HG03432 (cell line): Measurements from ENCODE around the gene DLGAP5.
A peak's percentile ranks its signal among the peaks of the same experiment; 100 is the strongest.

Source experiments
- ATAC-seq: cut with Tn5 transposase; IDR thresholded peaks from one replicate; pipeline ENCODE4 v1.9.1; 2021; ENCODE audit warnings: mild to moderate bottlenecking, moderate library complexity; ENCODE audit not compliant: unreplicated experiment

Gene DLGAP5

GRCh38 chr14:55115861-55116245 lies 75.5 kb downstream of the DLGAP5 start:
- ATAC-seq: no peak

GRCh38 chr14:55115460-55115859 lies 75.9 kb downstream of the DLGAP5 start:
- ATAC-seq: no peak

GRCh38 chr14:55114720-55115119 lies 76.7 kb downstream of the DLGAP5 start:
- no peak for ATAC-seq

GRCh38 chr14:55111122-55111708 lies 80.2 kb downstream of the DLGAP5 start:
- no peak for ATAC-seq

- no peak for ATAC-seq
Measured at GRCh38 chr14:55109836-55110235, 81.5 kb downstream of the DLGAP5 start.

- peak; percentile 55 for ATAC-seq
Measured at GRCh38 chr14:55107766-55108554, 83.4 kb downstream of the DLGAP5 start.

- ATAC-seq: no peak
Measured at GRCh38 chr14:55105991-55106390, 85.4 kb downstream of the DLGAP5 start.

GRCh38 chr14:55103971-55104954 lies 87.1 kb downstream of the DLGAP5 start:
- no peak for ATAC-seq

- peak; percentile 41 for ATAC-seq
Measured at GRCh38 chr14:55103005-55103640, 88.3 kb downstream of the DLGAP5 start.

- peak; percentile 72 for ATAC-seq
Measured at GRCh38 chr14:55102141-55102621, 89.2 kb downstream of the DLGAP5 start.

- no peak for ATAC-seq
Measured at GRCh38 chr14:55101698-55102097, 89.7 kb downstream of the DLGAP5 start.

- ATAC-seq: no peak
Measured at GRCh38 chr14:55099756-55100155, 91.6 kb downstream of the DLGAP5 start.

GRCh38 chr14:55098561-55098898 lies 92.9 kb downstream of the DLGAP5 start:
- ATAC-seq: no peak
